22Rv1 (cell line): ENCODE data around the gene AAGAB.
"Not testable (repeated sequence)": the region's sequence is repeated elsewhere in the genome, so short reads cannot be mapped to it uniquely, and the experiment has no call there.

ENCODE experiments used
- H3K27ac ChIP-seq: fragments of 450-650 bp; 2 replicates; pipeline ENCODE4 v1.5.1; 2017
- CTCF ChIP-seq: fragments of 450-650 bp; IDR thresholded peaks from 2 replicates; pipeline ENCODE4 v1.5.1; 2017; ENCODE audit warnings: mild to moderate bottlenecking
- ZFX ChIP-seq: fragments of 450-650 bp; IDR thresholded peaks from 2 replicates; pipeline ENCODE4 v1.6.1; 2017; ENCODE audit warnings: antibody characterized with exemption, borderline replicate concordance

The AAGAB gene

GRCh38 chr15:67161412-67161811 lies 93.0 kb downstream of the AAGAB start:
- no peak overlapping the region for H3K27ac ChIP-seq
- TF ChIP-seq CTCF, result no peak
- no peak for TF ChIP-seq ZFX

GRCh38 chr15:67158367-67158766 lies 96.1 kb downstream of the AAGAB start:
- no peak overlapping the region for H3K27ac ChIP-seq
- no peak for TF ChIP-seq ZFX
- TF ChIP-seq CTCF, result no peak

- no peak overlapping the region for H3K27ac ChIP-seq
- TF ChIP-seq CTCF, result no peak
- TF ChIP-seq ZFX, result no peak
Observed at GRCh38 chr15:67157521-67158252, 96.8 kb downstream of the AAGAB start.

GRCh38 chr15:67156834-67157233 lies 97.6 kb downstream of the AAGAB start:
- no peak for TF ChIP-seq ZFX
- no peak for TF ChIP-seq CTCF

GRCh38 chr15:67156426-67156825 lies 98.0 kb downstream of the AAGAB start:
- no peak overlapping the region for H3K27ac ChIP-seq
- no peak for TF ChIP-seq ZFX
- TF ChIP-seq CTCF, result no peak

More at GRCh38 chr15:67156834-67157233, 97.6 kb downstream of the AAGAB start:
- no peak overlapping the region for H3K27ac ChIP-seq

- H3K27ac ChIP-seq, result no peak overlapping the region
- no peak for TF ChIP-seq ZFX
Observed at GRCh38 chr15:67154249-67154648, 100.2 kb downstream of the AAGAB start.

GRCh38 chr15:67153044-67153443 lies 101.4 kb downstream of the AAGAB start:
- H3K27ac ChIP-seq, result not testable (repeated sequence)

GRCh38 chr15:67152429-67152828 lies 102.0 kb downstream of the AAGAB start:
- no peak overlapping the region for H3K27ac ChIP-seq
- TF ChIP-seq ZFX, result no peak
- TF ChIP-seq CTCF, result no peak
